GM18526 (cell line): ENCODE measurements around the gene MRPL14.

Source experiments
- POLR2A ChIP-seq: IDR thresholded peaks from 3 replicates; pipeline ENCODE4 v1.6.1; 2011; ENCODE audit not compliant: insufficient read length; ENCODE audit errors: extremely low read depth

The MRPL14 gene

DNA sequence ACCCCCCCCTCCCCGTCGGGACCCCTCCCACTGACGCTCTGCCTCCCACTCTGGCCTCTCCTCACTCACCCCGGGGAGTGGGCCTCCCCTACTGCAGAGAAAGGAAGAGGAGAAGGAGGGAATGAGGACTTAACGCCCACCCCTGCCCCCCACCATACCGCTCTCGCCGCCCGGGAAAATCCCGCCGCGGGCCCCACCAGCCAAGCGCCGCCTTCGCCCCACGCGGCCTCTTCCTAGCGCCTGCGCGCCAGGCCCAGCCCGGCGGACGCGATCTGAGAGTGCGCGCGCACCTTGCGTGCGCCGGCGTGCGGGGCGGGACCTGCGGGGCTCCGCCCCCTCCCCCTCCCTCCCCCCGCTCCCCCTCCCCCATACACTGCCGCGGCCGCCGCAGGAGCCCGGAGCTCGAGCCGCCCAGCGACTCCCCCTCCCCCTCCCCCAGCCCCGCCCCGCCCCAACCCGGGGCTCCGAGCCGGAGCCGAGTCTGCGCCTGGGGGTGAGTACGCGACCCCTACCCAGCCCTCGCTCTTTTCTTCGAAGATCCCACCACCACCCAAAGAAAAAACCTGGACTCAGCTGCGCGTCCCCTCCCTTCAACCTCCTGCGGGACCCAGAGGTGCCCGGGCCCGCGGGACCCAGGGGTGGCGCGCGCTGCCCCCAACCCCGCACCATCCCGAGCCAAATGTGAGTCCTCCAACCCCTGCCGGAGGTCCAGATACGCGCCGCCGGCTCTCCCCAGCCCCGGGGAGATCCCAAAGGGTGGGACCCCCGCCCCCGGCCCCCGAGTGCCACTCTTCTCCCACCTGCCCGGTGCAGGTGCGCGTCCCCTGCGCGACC, at the start of gene MRPL14, which contains the start of gene TMEM63B:
TSS of gene MRPL14 (minus strand) at position 267 of the 834 bp plus-strand sequence. CDS start 10,841 bp downstream, outside the sequence.
TSS of gene TMEM63B (plus strand) at position 369 of the 834 bp plus-strand sequence. CDS start 7,031 bp downstream, outside the sequence.
- peak; percentile 69 for TF ChIP-seq POLR2A

DNA sequence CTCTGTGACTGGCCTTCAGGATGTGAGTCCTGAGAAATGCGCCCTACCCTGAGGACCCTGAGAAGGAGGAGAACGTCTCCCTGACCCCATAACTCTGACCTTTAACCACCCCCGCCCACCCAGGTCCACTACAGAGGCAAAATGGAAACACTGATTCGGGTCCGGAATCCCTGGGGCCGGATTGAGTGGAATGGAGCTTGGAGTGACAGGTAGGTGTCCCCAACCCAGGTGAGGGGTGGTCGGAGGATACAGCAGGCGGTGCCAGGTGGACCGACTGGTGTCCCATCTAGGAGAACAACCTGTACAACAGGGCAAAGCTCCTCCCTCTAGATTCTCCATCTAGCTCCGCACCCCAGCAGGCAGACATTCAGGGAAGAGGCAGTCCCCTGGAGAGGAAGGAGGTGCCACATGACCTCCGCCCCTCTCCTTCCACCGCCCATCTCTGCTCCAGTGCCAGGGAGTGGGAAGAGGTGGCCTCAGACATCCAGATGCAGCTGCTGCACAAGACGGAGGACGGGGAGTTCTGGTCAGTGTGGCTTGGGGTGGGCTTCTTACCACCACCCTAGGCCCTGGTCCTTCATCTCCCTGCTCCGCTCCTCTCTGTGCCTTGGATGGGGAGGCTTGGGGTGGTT, 49.0 kb upstream of the MRPL14 start:
- no peak for TF ChIP-seq POLR2A

DNA sequence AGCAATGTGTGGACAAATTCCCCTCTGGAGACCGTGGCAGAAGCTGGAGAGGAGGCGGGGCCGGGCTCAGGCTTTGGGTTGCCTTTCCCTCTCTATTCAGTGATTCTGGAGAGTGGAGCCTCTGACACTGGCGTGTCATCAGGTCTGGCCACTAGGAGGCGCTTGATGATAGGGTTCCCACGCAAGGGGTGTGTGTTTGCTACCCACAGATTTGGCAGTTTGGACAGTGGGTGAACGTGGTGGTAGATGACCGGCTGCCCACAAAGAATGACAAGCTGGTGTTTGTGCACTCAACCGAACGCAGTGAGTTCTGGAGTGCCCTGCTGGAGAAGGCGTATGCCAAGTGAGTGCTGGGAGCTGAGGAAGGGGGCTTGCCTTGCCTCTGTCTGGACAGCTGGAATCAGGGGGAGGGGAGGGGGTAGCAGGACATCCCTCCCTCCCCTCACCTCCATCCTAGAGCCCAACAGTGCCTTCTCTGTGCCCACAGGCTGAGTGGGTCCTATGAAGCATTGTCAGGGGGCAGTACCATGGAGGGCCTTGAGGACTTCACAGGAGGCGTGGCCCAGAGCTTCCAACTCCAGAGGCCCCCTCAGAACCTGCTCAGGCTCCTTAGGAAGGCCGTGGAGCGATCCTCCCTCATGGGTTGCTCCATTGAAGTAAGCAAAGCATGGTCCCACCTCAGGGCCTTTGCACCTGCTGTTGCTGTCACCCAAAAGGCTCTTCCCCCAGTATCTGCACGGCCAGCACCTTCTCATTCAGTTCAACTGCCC, 45.7 kb upstream of the MRPL14 start:
- TF ChIP-seq POLR2A: no peak

DNA sequence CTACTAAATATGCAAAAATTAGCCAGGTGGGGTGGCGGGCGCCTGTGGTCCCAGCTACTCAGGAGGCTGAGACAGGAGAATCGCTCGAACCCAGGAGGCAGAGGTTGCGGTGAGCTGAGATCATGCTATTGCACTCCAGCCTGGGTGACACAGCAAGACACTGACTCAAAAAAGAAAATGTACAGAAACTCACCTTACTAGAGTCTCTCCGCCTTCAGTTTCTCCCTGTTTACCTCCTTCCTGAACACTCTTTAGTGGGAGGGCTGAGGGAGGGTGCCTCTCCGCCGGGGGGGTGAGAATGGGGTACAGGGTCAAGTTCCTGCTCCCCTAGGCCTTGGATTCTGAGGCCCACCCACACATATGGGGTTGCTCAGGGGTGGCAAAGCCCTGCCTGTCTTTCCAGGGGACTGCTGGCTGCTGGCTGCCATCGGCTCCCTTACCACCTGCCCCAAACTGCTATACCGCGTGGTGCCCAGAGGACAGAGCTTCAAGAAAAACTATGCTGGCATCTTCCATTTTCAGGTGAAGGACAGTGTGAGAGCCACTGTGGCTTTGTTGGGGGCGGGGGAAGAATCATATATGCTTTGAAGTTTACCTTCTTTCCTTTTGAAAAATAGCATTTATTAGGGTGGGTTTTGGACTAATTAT, 44.8 kb upstream of the MRPL14 start:
- TF ChIP-seq POLR2A: no peak

DNA sequence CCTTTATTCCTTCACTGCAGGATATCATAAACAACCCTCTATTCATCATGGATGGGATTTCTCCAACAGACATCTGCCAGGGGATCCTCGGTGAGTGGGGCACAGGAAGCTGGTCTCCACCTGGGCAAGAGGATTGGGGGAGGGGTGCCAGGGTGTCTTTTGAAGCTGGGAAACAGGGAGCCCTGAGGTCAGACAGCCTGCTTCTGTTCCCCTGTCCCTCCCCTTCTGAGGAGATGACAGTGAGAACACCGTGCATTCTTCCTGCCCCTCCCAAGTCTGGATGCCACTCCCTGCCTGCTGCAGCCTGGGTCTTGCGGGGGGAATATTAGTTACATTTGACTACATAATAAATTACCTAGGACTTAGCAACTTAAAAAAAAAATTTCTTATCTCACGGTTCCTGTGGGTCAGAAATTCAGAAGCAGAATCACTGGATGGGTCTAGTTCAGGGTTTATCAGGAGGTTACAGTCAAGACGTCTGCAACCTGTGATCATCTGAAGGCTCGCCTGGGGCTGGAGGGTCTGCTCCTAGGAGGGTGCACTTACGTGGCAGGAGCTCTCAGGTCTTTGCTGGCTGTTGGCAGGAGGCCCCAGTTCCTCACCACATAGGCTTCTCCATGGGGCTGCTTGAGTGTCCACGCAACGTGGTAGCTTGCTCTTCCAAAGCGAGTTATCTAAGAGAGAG, 42.8 kb upstream of the MRPL14 start:
- no peak for TF ChIP-seq POLR2A

DNA sequence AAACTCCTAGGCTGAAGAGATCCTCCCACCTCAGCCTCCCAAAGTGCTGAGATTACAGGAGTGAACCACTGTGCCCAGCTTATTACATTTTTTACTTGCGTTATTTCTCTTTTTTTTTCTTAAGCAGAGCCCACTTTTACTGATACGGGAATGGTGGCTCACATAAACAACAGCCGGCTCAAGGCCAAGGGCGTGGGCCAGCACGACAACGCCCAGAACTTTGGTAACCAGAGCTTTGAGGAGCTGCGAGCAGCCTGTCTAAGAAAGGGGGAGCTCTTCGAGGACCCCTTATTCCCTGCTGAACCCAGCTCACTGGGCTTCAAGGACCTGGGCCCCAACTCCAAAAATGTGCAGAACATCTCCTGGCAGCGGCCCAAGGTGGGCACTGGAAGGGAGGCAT, 41.9 kb upstream of the MRPL14 start:
- no peak for TF ChIP-seq POLR2A

DNA sequence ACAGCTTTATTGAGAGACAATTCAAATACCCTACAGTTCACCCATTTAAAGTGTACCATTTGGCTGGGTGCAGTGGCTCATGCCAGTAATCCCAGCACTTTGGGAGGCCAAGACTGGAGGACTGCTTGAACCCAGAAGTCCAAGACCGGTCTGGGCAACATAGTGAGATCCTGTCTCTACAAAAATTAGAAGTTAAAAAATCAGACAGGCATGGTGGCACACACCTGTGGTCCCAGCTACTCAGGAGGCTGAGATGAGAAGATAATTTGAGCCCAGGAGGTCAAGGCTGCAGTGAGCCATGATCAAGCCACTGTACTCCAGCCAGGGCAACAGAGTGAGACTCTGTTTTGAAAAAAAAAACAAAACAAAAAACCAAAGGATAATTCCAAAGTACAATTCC, 40.3 kb upstream of the MRPL14 start:
- TF ChIP-seq POLR2A: no peak

DNA sequence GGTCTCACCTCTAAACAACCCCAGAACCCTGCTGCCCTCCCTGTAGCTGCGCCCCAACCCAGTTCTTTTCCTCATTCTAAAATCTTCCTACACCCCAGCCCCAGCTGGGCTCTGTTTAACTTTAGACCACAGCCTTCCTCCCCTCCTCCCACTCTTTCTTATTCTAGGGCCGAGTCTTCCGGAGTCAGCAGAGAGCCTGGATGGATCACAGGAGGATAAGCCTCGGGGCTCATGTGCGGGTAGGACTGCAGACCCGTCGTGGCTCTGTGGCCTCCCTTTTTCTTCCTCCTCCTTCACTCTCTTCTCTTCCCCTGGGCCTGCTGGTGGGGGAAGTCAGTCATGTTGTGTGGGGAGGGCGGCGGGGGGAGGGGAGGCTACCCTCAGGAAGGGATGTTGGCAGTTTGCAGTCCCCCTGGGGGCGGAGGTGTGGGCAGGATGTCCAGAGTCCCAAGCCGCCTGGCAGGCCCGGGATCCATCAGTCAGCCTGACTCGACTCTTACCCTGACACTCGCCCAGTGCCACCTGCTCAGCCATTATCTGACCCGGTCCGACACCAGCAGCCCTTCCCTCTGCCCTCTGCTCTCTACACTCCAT, 39.4 kb upstream of the MRPL14 start:
- TF ChIP-seq POLR2A: no peak

DNA sequence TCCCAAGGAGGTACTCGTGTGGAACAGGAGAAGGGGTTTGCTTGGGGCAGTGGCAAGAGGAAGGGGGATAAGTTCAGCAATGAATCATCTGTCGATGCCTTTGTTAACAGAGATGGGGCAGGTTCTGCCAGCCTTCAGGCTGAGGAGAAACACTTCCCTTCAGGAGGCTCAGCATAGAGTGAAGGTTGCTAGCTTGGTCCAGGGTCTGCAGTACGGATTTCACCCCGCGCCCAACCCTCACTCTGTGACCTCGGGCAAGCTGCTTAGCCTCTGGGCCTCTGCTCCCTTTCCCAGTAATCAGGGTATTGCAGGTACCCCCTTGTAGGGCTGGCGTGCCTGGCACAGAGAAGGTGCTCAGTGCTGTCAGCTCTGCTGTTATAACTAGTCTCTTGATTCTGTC, 38.9 kb upstream of the MRPL14 start:
- TF ChIP-seq POLR2A: no peak

DNA sequence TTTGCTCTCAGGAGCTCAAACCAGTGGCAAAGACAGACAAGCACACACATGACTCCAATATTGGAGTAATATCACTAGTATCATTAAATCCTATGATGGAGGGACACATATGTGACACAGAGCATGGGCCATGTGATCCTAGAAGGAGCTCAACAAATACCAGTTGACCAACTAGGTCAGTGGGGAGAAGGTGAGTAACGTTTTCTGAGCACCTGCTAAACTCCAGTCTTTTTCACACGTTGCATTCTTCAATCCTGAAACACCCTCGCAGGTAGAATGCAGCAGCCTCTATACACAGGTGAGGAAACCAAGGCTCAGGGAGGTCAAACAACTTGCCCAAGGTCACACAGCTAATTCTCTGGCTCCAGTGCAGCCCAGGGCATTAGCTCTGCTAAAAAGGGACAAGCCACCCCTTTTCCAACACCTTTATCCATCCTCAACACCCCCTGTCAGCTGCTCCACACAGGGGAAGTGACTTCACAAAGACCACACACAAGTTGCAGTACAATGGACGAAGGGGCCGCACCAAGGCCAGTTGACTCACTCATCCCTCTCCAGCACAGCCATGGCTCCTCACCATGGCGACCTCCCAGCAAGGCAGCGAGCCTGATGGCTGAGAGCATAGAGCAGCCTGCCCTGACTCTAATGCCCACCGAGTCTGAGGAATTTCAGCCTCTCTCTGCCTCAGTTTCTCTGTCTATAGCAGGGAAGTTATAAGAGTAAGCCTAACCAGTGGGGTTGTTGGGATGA, 35.8 kb upstream of the MRPL14 start:
- TF ChIP-seq POLR2A: no peak

DNA sequence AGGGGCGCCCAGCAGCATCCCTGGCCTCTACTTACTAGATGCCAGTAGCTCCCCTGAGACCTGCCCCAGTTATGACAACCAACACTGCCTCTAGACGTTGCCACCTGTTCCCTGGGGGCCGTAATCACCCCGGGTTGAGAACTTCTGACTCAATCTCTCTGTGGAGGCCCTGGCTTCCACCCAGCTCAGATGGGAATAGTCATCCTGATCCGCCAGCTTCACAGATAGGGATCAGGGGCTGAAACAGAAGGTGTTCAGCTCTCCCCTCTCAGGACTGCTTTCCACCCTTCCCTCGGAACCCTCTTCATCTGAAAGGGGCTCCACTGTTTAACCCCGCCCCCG, 34.7 kb upstream of the MRPL14 start:
- TF ChIP-seq POLR2A: no peak

DNA sequence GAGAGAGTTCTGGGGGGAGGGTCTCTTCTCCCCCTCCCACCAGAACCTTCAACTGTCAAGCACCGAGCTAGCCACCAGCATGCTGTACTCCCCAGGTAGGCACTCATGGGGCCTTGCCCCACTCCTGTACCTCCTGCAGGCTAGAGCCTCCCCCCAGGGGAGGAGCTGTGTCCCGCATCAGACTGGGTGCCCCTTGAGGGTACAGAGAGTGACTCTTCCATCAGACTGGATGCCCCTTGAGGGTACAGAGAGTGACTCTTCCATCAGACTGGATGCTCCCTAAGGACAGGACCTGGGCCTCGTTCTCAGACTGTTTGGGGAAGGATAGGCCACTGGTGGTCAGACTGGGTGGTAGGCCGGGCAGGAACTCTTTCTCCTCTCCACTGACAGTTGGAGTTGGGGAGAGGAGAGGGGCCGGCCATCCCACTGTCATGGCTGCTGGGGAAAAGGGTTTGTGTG, 31.5 kb upstream of the MRPL14 start, which contains the start of gene CAPN11:
TSS of gene CAPN11 (plus strand) at position 51 of the 459 bp plus-strand sequence. CDS start at position 80, 29 bp downstream.
- TF ChIP-seq POLR2A: no peak

DNA sequence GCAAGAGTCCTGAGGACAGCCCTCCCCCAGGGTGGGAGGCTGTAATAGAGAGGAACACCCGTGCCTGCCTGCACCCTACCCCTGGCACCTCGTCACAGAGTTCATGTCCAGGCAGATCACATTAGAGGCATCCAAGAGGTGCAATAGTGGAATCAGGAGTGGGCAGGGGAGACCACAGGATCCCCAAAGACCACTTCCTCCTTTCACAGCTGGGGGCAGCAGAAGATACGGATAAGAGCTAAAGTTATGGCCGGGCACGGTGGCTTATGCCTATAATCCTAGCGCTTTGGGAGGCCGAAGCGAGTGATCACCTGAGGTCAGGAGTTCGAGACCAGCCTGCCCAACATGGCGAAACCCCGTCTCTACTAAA, 29.9 kb upstream of the MRPL14 start:
- no peak for TF ChIP-seq POLR2A

DNA sequence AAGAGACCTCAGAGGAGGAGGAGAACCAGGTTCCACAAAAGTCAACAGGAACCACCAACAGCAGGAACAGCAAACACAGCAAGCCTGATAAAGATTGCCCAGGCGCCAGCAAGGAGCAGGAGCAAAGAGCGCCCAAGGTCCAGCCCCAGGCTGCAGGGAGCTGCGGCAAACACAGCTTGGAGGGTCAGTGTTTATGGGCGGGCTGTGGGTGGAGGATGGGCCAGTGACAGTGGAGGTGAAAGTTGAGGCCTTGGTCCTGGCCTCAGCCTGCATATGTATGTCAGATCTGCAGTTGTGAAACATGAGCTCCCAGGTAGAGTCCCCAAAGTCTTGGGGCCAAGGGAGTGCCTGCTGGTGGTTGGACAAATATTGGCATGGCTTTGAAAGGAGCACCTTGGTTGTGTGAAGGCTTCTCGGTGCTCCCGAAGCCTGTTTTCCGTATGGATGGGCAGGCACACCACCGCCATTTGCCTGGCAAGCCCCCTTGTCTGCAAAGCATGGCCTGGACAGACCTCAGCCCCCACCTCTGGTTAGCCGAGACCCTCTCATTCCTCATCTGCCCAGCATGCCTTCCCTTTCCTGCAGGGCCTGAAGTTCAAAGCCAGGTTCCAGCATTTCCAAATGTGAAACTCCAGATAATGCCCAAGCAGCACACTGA, 29.4 kb upstream of the MRPL14 start:
- TF ChIP-seq POLR2A: no peak
